Lower leg skin (tissue), 4 donors: ENCODE results near the gene FTCDNL1. TPM values are rescaled to one million over a fixed set of nuclear protein-coding genes. Genes with fewer than 3 reads are reported as not detected.

Source experiments
- DNase-seq, 2 donors: peaks; one replicate each; pipeline ENCODE4 v3.0.0-alpha.2; 2019; ENCODE audit warnings: low spot score in 2 of 2
- H3K4me3 ChIP-seq: fragments of 200-600 bp; sonication (generic); 2 replicates; pipeline ENCODE4 v1.5.1; 2017; ENCODE audit warnings: mild to moderate bottlenecking, low read depth; ENCODE audit not compliant: poor library complexity, severe bottlenecking
- POLR2A ChIP-seq, 2 donors: fragments of 450-650 bp; IDR thresholded peaks; one replicate each; pipeline ENCODE4 v1.6.1; 2016 to 2017; ENCODE audit warnings: antibody characterized with exemption in 2 of 2, mild to moderate bottlenecking in 1 of 2, moderate library complexity in 1 of 2
- WGBS, 2 donors: methylation state at CpG; one replicate each; pipeline ENCODE4 v1.1.5; 2018; 5-methylcytosine and 5-hydroxymethylcytosine counted together
- intact Hi-C: fragments of 100-400 bp; cut with DNase I; formaldehyde crosslinking; loops from one replicate; pipeline ENCODE4 v1.15.0; 2023; ENCODE audit warnings: low total_unique reads
- total RNA-seq, 4 donors: library from RNA; depleted of rRNA; stranded (reverse); fragments of >200 nt; gene quantifications; one replicate each; pipeline ENCODE4 v1.1.0, GENCODE V29; 2016
- TF ChIP-seq, protein P1 (sequence below), 3 donors: fragments of 450-650 bp; IDR thresholded peaks; one replicate each; pipeline ENCODE4 v1.5.1; 2016; ENCODE audit warnings: antibody characterized with exemption in 3 of 3, mild to moderate bottlenecking in 3 of 3, moderate library complexity in 2 of 3

Gene FTCDNL1
- total RNA-seq, 4 donors from 2014 or later: 1.9 to 2.9 (median 2.7) TPM; not detected in 1

DNA sequence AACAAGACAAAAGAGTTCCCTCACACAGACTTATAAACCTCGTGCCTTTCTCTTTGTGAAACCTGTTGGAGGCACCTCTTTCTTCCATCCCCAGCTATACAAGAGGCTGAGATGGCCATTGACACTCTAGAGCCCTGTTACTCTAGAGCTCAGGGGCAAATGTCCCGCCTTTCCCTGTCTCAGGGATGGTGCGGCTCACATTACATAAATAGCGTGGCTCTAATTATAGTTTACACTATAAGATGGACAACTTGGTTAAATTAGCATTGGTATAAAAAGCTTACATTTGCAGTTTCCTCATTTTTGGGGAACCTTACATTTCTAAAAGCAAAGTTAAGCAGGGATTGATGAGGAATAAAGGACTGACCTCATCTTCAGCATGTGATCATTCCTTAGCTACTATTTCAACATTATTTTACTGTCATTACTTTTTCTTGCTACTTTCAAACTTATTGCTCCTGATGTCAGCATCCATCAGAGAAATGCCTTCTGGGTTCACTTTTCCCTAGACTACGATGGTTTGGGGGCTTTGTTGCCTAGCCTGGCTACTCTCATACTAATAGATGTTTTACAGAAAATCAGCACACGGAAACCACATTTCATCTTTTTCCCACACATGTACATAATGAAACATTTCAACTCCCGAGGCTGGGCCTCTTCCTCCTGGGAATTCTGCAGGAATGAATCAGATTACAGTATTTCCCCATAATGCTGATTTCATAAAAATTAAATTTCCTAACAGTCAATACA lies 40.4 kb downstream of the FTCDNL1 start:
- no peak for DNase-seq
- TF ChIP-seq, protein P1, sequence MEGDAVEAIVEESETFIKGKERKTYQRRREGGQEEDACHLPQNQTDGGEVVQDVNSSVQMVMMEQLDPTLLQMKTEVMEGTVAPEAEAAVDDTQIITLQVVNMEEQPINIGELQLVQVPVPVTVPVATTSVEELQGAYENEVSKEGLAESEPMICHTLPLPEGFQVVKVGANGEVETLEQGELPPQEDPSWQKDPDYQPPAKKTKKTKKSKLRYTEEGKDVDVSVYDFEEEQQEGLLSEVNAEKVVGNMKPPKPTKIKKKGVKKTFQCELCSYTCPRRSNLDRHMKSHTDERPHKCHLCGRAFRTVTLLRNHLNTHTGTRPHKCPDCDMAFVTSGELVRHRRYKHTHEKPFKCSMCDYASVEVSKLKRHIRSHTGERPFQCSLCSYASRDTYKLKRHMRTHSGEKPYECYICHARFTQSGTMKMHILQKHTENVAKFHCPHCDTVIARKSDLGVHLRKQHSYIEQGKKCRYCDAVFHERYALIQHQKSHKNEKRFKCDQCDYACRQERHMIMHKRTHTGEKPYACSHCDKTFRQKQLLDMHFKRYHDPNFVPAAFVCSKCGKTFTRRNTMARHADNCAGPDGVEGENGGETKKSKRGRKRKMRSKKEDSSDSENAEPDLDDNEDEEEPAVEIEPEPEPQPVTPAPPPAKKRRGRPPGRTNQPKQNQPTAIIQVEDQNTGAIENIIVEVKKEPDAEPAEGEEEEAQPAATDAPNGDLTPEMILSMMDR (IDR thresholded peaks at IDR 0.05): no peak
- no peak for TF ChIP-seq POLR2A (IDR thresholded peaks at IDR 0.05)
- WGBS, 2 donors: 69 to 78% methylated on average over 7 of the region's 7 CpGs
- no peak overlapping the region for H3K4me3 ChIP-seq
- intact Hi-C loops: no loop called here

DNA sequence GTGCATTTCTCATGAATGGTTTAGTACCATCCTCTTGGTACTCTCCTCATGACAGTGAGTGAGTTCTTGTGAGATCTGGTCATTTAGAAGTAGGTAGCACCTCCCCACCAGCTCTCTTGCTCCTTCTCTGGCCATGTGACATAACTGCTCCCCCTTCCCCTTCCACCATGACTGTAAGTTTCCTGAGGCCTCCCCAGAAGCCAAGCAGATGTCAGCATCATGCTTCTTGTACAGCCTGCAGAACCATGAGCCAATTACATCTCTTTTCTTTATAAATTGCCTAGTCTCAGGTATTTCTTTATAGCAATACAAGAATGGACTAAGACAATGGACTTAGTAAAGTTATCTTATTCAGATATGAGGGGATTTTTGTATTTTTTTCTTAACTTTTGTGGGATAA lies 43.0 kb downstream of the FTCDNL1 start:
- intact Hi-C loops: no loop called here

DNA sequence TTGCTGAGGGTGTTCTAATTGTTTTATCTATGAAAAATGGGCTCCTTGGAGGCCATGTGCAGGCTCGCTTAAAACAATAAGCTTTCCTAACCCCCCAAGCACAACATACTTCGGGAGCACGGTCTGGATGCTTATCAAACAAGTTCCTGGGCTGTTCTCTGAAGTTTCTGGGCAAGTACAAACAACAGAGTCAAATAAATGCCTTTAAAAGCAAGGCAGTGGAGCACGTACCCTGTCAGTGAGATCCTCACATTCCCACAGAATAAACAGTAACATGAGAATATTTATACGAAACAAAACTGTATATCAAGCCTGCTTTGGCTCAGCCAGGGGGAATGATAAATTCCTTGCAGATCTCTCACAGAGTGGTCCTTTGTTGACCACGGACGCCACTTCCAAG lies 44.8 kb downstream of the FTCDNL1 start:
- TF ChIP-seq, protein P1 (IDR thresholded peaks at IDR 0.05): no peak
- TF ChIP-seq POLR2A (IDR thresholded peaks at IDR 0.05): no peak
- 64 to 66% methylated on average over 7 of the region's 7 CpGs for WGBS, 2 donors
- DNase-seq: no peak
- H3K4me3 ChIP-seq: no peak overlapping the region
- intact Hi-C loops: no loop called here

More for the DNA sequence above, 43.0 kb downstream of the FTCDNL1 start:
- TF ChIP-seq POLR2A (IDR thresholded peaks at IDR 0.05): no peak
- TF ChIP-seq, protein P1 (IDR thresholded peaks at IDR 0.05): no peak
- no peak for DNase-seq
- no peak overlapping the region for H3K4me3 ChIP-seq

DNA sequence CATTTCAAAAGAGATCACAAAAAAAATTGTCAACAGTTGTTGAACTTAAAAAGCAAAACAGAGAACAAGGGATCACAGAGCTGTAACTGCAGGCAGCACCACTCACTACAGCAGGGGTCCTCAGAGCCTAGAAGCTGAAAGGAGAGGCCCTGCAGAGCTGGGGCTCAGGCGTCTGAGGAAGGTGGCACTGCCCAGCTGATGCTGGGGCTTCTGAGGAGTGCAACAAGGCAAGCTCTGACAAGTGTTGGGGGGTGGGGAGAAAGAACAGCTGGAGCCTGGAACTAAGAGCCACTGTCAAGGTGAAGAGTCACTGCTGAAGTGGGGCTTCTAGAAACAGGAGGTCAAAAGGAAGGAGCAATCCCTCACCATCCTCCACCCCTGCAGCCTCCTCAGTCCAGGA lies 46.2 kb downstream of the FTCDNL1 start:
- intact Hi-C loops: no loop called here
- DNase-seq: no peak
- TF ChIP-seq, protein P1 (IDR thresholded peaks at IDR 0.05): no peak
- TF ChIP-seq POLR2A (IDR thresholded peaks at IDR 0.05): no peak
- H3K4me3 ChIP-seq: no peak overlapping the region
- 29 to 40% methylated on average over 1 of the region's 1 CpG for WGBS, 2 donors

DNA sequence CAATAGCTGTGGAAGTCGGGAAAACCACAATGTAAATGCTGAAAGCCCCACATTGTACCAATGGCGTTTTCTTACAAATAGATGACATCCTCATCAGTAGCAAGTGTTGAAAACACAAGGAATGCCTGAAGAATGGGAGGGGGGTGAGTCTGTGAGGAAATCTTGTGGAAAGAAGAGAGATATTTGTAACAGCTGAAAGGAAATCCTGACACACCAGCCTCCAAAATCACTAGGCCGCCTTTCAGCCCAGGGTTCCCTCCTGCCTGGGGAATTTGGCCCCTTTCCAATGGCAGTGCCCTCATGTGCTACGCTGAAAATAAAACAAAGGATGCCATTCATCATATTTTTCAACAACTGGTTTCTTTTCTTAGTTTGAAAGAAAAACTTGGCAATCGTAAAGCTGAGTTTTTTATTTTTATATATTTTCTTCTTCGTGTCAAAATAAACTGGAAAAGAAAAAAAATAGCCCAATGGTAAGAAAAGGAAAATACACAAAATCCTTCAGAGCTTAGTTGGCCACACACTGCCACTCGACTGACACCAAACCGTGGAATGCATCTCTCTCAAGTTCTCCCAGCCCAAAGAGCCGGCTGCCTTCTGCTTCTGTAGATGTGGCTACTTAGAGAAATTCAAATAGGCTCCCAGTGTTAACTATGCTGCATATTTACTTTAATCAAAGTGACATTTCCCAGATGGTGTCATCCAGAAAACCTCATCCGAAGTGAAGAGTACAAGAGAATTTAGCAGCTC lies 52.0 kb downstream of the FTCDNL1 start:
- H3K4me3 ChIP-seq: no peak overlapping the region
- TF ChIP-seq POLR2A (IDR thresholded peaks at IDR 0.05): no peak
- TF ChIP-seq, protein P1 (IDR thresholded peaks at IDR 0.05): no peak
- 41% methylated on average over 10 of the region's 10 CpGs for WGBS, 2 donors
- peak in 1 of 2 donors; percentile 20 for DNase-seq
- intact Hi-C loops: no loop called here
